DOHH2 (cell line): ENCODE data around the gene CDH26.

Source experiments
- CTCF ChIP-seq: fragments of 200-600 bp; sonication (generic); IDR thresholded peaks from one replicate; pipeline ENCODE4 v1.5.1; 2014; ENCODE audit warnings: antibody characterized with exemption, mild to moderate bottlenecking, low read depth, low read length; ENCODE audit not compliant: poor library complexity, severe bottlenecking
- EZH2phosphoT487 ChIP-seq: fragments of 200-600 bp; sonication (generic); IDR thresholded peaks from 2 replicates; pipeline ENCODE4 v1.6.1; 2017; ENCODE audit warnings: borderline replicate concordance, mild to moderate bottlenecking, antibody characterized with exemption, low read length, moderate library complexity, mixed read lengths

GRCh38 chr20:59939879-59940128, 18.4 kb upstream of the CDH26 start:
- TF ChIP-seq CTCF (no peak), EZH2phosphoT487 (no peak)
